AG04450 (cell line): ENCODE data around the gene SSTR3. TPM values are rescaled to one million over a fixed set of nuclear protein-coding genes. Genes with fewer than 3 reads are reported as not detected.

ENCODE experiments used
- CTCF ChIA-PET: fragments of 300-600, 350-600 bp; formaldehyde crosslinking; extraction: SDS; loops from one replicate; lab custom pipeline; 2022; ENCODE audit warnings: antibody characterized with exemption, inconsistent platforms; lab: Charles Lee
- POLR2A ChIA-PET: fragments of 350-600 bp; formaldehyde crosslinking; extraction: SDS; loops from one replicate; lab custom pipeline; 2021; ENCODE audit warnings: antibody characterized with exemption, inconsistent platforms; lab: Yijun Ruan, JAX
- DNase-seq: peaks from one replicate; pipeline ENCODE4 v3.0.0-alpha.2; 2011; ENCODE audit warnings: low read depth, low spot score
- H3K27ac ChIP-seq: one replicate; pipeline ENCODE4 v1.5.1; 2012; ENCODE audit warnings: low read depth, low read length, control low read depth
- H3K27me3 ChIP-seq: one replicate; pipeline ENCODE4 v1.6.0; 2012; ENCODE audit warnings: low read length; ENCODE audit not compliant: control insufficient read depth, insufficient read depth
- H3K4me3 ChIP-seq: 2 replicates; pipeline ENCODE4 v1.5.1; 2011; ENCODE audit warnings: mild to moderate bottlenecking, low read depth, low read length, control low read depth
- H3K9me3 ChIP-seq: 2 replicates; pipeline ENCODE4 v1.5.1; 2012; ENCODE audit warnings: low read length; ENCODE audit not compliant: control insufficient read depth, insufficient read depth
- CTCF ChIP-seq: IDR thresholded peaks from 2 replicates; pipeline ENCODE4 v1.5.1; 2011; ENCODE audit warnings: low read depth, low read length, control low read depth, inconsistent platforms
- polyA plus RNA-seq: library from polyadenylated mRNA; depleted of rRNA; stranded (reverse); fragments of >200 nt; gene quantifications from 2 replicates; pipeline ENCODE4 v1.2.3, GENCODE V29; 2011

SSTR3 gene
- polyA plus RNA-seq, 1 experiment: 0.06 TPM

- H3K27ac ChIP-seq: peak overlapping the region; percentile 39
- DNase-seq: peak; percentile 38
- CTCF ChIA-PET: interaction anchor here (0.6 to 1.9 kb wide), 8 partner anchors 9 to 151 kb away, joined by 3 to 20 read pairs (median 4); partner anchors contain the start of gene C1QTNF6
Measured at GRCh38 chr22:37196539-37197450, 15.5 kb downstream of the SSTR3 start.

DNA sequence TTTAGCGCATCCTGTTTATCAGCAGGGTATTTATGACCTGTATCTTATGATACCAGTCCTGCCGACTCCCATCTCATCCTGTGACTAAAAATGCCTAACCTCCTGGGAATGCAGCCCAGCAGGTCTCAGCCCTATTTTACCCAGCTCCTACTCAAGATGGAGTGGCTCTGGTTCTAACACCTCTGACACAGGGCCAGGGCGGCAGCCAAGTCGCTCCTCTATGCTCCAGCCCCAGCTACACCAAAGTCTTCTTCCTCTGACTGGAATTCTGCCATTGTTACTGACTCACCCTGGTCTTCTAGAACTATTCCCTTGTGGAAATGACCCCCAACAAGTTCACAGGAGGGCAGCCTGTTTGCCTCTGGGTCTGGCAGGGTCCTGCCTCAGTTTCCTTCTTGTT lies 16.4 kb downstream of the SSTR3 start:
- Histone ChIP-seq H3K9me3 (peaks cover 3% of the 10 kb centered on the region; the same call in 1 of the 2 replicates), H3K27me3 (no peaks in the 10 kb centered on the region), H3K27ac (no peak overlapping the region), H3K4me3 (no peak overlapping the region)
- ChIA-PET POLR2A (no interaction called here), CTCF (no interaction called here)
- no peak for TF ChIP-seq CTCF
- no peak for DNase-seq

More at GRCh38 chr22:37196539-37197450, 15.5 kb downstream of the SSTR3 start:
- TF ChIP-seq CTCF: 0 out of 2 replicates have a peak, but pooled peaks have one; percentile 14
- POLR2A ChIA-PET: no interaction called here
- no peaks in the 10 kb centered on the region for H3K27me3 ChIP-seq
- H3K4me3 ChIP-seq: no peak overlapping the region
- H3K9me3 ChIP-seq: peaks cover 3% of the 10 kb centered on the region; the same call in 1 of the 2 replicates

DNA sequence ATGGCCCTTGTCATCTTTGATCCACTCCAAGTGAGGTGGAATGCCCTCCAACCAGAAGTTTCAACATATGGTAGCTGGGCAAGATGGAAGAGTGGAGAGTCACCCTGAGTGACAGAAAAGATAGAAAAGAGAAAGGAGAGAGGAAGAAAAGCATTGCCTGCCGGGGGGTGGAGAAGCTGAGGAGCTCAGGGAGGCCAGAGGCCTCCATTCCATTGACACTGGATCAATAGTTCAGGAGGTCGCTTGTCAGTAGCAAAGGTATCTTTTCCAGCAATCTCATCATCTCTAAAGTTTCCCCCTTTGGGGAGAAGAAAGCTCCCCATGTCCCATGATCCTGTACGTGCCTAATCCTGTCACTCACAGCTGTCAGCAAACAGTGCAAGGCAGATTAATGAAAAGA lies 17.5 kb downstream of the SSTR3 start:
- POLR2A ChIA-PET: no interaction called here
- Histone ChIP-seq H3K27me3 (no peaks in the 10 kb centered on the region), H3K4me3 (no peak overlapping the region), H3K9me3 (peaks cover 3% of the 10 kb centered on the region; the same call in 1 of the 2 replicates), H3K27ac (no peak overlapping the region)
- DNase-seq: no peak
- no peak for TF ChIP-seq CTCF
- CTCF ChIA-PET: no interaction called here

- ChIA-PET CTCF (no interaction called here), POLR2A (no interaction called here)
- 0 out of 2 replicates have a peak, but pooled peaks cover 3% of the 10 kb centered on the region for H3K9me3 ChIP-seq
- no peaks in the 10 kb centered on the region for H3K27me3 ChIP-seq
- H3K4me3 ChIP-seq: no peak overlapping the region
- no peak for DNase-seq
- no peak for TF ChIP-seq CTCF
- H3K27ac ChIP-seq: no peak overlapping the region
Measured at GRCh38 chr22:37193629-37194191, 18.6 kb downstream of the SSTR3 start.

- no peak for TF ChIP-seq CTCF
- ChIA-PET POLR2A (no interaction called here), CTCF (no interaction called here)
- Histone ChIP-seq H3K4me3 (no peak overlapping the region), H3K9me3 (0 out of 2 replicates have a peak, but pooled peaks cover 3% of the 10 kb centered on the region), H3K27ac (no peak overlapping the region), H3K27me3 (no peaks in the 10 kb centered on the region)
- no peak for DNase-seq
Measured at GRCh38 chr22:37192741-37193140, 19.5 kb downstream of the SSTR3 start.
